Stimulated activated naive CD8-positive, alpha-beta T cell treated with anti-CD3 and anti-CD28 coated beads, Interleukin-15, Interleukin-2, amounts not matched to agents 100 U/mL and 50 U/mL, for 24 hours (primary cell): ENCODE results near the gene PAQR5.
"Not testable (repeated sequence)": the region's sequence is repeated elsewhere in the genome, so short reads cannot be mapped to it uniquely, and the experiment has no call there.

Source experiments
- ATAC-seq: fragments of 150-1000 bp; cut with Tn5 transposase; one replicate; pipeline ENCODE4 v1.10.0; 2021
- DNase-seq: peaks from one replicate; pipeline ENCODE4 v3.0.0; 2021

Gene PAQR5

DNA sequence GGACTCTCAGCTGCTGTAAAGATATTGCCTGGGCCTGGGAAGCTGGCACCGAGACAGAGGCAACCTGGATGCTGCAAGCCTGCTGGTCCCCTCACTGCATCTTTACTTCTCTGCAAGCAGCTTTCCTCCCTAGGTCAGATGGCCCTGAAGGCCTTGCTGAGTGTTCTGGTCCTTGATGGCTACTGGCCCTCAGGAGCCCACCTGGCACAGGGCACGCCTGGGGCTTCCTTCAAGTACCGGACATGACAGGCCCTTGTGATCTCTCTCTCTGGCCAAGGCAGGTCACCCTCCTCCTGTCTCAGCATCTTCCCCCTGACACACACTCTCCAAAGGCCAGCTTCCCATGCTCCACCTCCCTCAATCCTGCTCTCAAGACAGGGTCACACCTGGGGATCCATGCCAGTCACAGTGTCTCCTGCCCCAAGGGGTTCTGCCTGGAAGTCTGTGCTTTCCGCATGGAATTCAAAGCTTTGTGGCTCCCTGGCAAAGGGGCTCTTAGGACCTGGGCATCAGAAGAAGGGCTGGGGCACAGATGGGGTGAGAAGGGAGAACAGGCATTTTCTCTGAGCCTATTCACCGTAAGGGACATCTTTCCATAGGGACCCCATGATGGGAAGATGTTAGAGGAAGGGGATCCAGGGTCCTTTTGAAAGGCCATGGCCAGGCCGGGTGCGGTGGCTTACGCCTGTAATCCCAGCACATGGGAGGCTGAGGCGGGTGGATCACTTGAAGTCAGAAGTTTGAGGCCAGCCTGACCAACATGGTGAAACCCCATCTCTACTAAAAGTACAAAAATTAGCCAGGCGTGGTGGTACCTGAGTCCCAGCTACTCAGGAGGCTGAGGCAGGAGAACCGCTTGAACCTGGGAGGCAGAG lies 4.7 kb upstream of the PAQR5 start:
- no peak for DNase-seq

GRCh38 chr15:69296606-69297005 lies 2.1 kb upstream of the PAQR5 start:
- no peak for ATAC-seq

More for the DNA sequence above, 4.7 kb upstream of the PAQR5 start:
- no peak for ATAC-seq

DNA sequence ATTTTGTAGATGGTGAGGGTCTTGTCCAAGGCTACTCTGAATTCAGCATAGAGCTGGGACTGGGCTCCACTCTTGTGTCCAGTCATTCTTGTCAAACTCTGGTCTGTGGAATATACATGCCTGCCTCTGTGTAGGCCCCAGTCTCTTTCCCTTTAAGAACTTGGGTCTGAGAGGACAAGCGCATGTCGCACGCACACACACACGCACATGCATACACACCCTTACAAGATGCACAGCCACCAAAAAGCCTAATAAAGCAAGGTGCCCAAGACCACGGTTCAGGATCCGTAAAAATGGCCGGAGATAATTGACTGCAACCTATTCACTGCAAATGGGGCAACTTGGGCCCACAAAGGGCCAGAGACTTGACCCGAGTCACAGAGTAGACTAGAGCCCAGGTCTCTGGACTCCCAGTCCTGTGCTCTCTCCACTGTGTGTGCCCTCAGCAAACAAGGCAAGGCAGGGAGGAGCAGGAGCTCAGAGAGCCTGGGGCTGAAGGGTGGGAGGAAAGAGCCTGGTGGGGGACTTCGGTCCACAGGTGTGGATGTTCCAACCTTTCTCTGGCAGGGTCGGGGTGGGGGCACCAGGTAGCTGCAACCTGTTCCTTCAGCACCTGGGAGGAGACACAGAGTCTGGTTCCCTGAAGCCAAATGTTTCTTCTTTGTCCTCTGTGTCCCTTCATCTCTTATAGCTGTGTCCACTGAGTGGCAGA lies 914 bp upstream of the PAQR5 start:
- no peak for ATAC-seq
- DNase-seq = no peak

More at GRCh38 chr15:69296606-69297005, 2.1 kb upstream of the PAQR5 start:
- DNase-seq = no peak

GRCh38 chr15:69298354-69298696 lies 387 bp upstream of the PAQR5 start:
- no peak for DNase-seq
- no peak for ATAC-seq

DNA sequence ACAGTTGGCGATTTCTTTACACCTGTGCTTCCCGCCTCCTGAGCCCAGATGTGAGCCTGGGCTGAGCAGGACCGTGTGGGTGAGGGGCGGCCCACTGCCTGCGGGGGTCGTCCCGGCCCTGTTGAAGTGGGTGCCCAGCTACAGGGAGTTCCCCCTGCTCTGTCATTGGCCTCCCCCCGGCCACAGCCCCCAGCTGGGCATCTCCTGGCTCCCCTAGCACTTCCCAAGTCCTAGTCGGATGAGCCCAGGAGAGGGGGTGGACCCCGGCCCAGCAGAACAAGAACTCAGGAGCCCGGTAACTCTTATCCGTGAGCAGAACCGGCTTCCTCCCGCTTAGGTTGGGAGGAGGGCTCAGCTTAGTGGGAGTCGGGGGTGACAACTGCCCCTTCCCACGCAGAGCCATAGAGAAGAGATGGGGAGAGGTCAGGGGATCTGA lies 757 bp downstream of the PAQR5 start:
- no peak for ATAC-seq
- no peak for DNase-seq

DNA sequence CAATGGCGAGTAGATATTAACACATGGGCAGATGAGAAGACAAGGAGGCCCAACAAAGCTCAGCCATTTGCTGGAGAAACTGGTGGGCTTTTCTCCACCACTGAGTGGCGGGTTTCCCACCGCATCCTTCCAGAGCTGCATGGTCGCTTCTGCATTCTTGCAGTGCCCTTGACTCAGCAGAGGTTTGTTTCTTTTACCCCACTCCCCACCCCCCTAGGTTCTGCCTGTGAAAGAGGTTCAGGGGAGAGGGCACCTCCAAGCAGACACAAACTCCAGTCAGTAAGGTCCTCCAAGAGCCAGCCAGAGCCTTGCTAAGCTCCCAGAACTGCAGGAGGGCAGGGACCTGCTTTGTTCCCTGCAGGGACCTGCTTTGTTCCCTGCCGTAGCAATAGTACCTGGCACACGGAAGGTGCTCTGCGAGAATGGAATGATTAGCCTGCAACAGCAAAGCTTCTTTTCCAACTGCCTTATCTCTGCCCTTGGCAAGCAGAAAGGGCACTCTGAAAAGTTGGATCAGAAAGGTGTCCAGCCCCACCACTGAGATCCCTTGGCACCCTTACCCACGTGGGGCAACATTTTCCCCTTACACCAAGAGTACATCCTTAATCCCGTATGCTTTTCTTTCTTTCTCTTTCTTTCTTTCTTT lies 1.4 kb downstream of the PAQR5 start:
- ATAC-seq = no peak
- DNase-seq = no peak

- DNase-seq, ATAC-seq: not testable (repeated sequence)
These were observed 2.4 kb downstream of the PAQR5 start for GRCh38 chr15:69301101-69301500.

GRCh38 chr15:69302087-69302486 lies 3.4 kb downstream of the PAQR5 start:
- ATAC-seq, DNase-seq: not testable (repeated sequence)

DNA sequence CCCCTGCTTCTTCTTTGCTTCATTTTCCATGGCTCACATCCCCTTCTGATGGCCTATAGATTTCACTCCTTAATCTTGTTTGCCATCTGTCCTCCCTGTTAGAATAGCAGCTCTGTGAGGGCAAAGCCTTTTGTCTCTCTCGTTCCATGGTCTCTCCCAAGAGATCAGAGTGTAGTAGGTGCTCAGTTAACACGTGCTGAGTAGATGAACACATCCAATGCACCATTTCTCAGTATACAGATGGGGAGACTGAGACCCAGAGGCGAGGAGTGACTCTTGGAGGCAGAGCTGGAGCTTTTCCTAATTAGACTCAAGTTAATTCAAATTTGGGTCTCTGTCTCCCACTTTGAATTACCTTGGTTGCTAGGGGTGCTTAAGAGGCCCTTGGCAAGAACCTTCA lies 4.2 kb downstream of the PAQR5 start:
- DNase-seq (no peak), ATAC-seq (no peak)

DNA sequence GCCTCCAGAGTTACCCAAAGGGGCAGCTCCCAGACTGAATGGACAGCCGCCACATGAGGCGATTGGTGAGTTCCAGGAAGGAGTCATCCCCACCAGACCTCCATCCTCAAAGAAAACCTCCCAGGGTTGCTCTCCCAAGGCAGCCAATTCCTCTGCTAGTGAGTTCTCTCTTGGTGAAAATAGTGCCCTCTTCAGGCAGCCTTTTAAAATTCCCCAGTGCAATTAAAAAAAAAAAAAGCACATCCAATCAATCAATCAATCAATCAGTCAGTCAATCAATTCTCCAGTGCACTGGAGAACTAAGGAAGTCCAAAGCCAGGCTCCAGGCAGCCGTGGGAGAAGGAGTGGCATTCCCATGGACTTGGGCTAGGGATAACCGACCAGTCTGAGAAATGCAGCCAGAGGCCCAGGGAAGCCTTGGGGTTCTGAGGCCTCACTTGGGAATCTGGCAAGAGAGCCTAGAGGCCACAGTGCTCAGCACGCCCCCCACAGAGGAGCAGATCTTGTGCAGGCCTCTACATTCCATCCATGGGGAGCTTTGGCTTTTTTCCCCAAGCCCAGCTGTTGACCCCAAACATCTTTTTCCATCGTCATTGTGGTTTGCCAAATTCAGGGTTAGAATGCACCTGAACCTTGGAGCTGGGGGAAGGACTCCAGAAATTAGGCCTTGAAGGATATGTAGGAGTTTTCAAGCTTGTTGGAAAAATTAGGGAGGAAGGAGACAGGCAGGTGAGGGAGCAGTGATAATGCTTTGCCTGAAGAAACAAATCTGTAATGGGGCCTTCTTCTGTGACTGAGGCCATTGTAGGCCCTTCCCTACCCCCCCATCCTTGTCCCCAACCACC lies 4.8 kb downstream of the PAQR5 start:
- ATAC-seq (no peak), DNase-seq (no peak)

DNA sequence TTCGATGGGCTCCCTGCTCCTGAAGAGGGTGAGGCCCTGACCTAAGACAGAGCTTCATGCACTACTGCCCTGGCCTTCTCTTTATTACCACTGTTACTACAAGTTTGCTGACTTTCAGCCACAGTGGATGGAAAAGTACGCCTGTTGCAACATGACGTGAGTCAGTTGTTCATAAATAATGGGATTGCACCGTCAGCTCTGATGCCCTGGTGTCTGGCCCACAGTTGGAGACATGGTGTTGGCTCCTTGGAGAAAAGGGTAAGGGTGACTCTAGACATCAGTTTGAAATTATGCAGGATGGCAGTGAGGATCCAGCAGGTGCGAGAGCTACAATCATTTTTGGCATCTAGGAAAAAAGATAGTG lies 5.5 kb downstream of the PAQR5 start:
- DNase-seq (no peak), ATAC-seq (no peak)

GRCh38 chr15:69305204-69305931 lies 6.7 kb downstream of the PAQR5 start:
- no peak for DNase-seq

DNA sequence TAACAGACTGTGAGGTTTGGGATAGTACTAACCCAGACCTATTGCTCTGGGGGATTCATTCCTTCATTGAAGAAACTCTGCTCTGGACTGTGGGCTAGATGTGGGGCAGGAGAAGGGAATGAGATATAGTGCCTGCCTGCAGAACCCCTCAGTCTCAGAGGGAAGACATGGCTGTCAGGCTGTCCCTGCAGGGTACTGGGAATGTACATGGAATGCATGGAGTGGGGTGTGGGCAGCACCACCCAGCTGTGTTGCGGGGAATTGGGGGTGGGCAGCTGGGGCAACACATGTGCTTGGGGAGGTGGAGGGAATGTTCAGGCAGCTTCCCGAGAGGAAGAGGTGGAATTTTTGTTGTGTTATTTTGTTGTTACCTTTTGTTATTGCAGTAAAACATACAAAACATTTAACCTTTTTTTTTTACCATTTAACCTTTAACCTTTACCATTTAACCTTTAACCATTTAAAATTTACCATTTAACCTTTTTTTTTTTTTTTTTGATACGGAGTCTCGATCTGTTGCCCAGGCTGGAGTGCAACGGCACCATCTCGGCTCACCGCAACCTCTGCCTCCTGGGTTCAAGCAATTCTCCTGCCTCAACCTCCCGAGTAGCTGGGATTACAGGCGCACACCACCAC lies 7.3 kb downstream of the PAQR5 start:
- no peak for ATAC-seq
- DNase-seq = no peak

More at GRCh38 chr15:69305204-69305931, 6.7 kb downstream of the PAQR5 start:
- ATAC-seq = peak; percentile 34

GRCh38 chr15:69307939-69308338 lies 9.2 kb downstream of the PAQR5 start:
- DNase-seq (no peak), ATAC-seq (no peak)

- DNase-seq (no peak), ATAC-seq (no peak)
These were observed 10.2 kb downstream of the PAQR5 start for GRCh38 chr15:69308949-69309348.

- no peak for ATAC-seq
- no peak for DNase-seq
These were observed 12.6 kb downstream of the PAQR5 start for GRCh38 chr15:69311319-69311721.

GRCh38 chr15:69313432-69314000 lies 14.8 kb downstream of the PAQR5 start:
- DNase-seq (no peak), ATAC-seq (no peak)

DNA sequence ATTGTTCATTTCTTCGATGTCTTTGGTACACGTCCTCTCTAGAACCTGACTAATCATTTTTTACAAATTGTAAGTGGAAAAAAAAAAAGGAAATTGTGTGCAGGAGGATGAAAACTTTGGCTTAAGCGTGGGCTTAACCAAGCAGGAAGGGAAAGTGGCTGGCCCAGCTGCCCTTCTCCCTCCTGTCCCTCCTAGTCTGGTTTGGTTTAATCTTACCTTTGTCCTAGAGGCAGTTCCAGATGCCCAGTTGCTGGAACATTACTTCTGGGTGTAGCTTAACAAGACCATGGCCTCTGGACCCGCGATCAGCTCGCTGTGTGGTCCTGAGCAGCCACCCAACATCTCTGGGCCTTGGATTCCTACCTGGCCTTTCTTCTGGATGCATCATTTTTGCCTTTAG lies 15.4 kb downstream of the PAQR5 start:
- DNase-seq (no peak), ATAC-seq (no peak)

DNA sequence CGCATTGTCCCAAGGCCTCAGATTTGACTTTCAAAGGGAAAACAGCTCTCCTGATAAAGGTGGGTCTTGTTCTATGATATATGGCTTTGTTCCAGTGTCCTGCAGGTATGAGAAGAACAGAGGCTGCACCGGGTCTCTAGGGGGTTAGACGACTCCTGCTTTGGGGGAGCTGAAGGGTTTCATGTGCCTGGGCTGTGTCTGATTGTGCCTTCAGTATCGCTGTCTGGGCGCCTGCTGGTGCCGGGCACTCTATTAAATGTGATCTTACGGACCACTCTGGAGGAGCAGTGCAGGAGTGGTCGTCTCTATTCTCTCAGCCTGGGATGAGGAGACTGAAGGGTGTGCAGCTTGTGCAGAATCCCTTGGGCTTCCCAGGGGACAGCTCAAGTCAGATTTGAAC lies 16.0 kb downstream of the PAQR5 start:
- no peak for ATAC-seq
- no peak for DNase-seq

DNA sequence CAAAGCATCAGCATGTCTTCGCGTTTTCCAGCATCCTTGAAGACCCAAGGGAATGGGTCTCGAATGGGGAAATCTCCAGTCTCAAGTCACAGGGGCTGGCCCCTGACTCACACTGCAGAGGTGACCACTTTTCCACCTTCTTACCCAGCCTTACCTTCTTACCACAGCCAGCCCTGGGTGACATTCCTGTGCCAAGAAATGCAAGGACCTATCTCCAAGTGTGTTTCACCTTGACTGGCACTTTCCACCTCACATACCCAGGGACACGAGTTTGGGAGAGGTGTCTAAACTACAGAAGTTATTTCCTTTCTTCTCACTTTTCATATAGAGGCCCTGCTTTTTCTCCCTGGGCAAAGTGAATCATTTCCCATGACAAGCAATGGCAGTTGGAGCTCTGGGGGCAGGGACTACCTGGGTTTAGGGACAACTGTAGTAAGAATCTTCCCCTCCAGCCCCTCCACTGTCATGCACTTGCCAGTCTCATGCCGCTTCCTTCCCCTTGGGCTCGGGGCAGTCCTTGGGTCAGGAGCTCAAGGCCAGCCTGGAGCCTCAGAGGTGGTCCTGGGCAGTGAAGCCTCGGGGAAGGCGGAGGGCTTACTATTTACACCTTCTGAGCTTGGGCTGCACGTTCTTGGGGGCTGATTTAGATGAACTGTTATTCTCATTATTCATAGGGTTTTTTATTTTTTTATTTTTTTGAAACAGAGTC lies 16.8 kb downstream of the PAQR5 start:
- no peak for DNase-seq

More for the DNA sequence above, 16.8 kb downstream of the PAQR5 start:
- no peak for ATAC-seq
